Limb (tissue), 2 donors: Measurements from ENCODE around the gene GNG7.
"Not testable (repeated sequence)": the region's sequence is repeated elsewhere in the genome, so short reads cannot be mapped to it uniquely, and the experiment has no call there.

Source experiments
- DNase-seq, 2 donors: peaks; one replicate each; pipeline ENCODE4 v3.0.0-alpha.2; 2016; ENCODE audit errors: extremely low spot score in 2 of 2

Gene GNG7

DNA sequence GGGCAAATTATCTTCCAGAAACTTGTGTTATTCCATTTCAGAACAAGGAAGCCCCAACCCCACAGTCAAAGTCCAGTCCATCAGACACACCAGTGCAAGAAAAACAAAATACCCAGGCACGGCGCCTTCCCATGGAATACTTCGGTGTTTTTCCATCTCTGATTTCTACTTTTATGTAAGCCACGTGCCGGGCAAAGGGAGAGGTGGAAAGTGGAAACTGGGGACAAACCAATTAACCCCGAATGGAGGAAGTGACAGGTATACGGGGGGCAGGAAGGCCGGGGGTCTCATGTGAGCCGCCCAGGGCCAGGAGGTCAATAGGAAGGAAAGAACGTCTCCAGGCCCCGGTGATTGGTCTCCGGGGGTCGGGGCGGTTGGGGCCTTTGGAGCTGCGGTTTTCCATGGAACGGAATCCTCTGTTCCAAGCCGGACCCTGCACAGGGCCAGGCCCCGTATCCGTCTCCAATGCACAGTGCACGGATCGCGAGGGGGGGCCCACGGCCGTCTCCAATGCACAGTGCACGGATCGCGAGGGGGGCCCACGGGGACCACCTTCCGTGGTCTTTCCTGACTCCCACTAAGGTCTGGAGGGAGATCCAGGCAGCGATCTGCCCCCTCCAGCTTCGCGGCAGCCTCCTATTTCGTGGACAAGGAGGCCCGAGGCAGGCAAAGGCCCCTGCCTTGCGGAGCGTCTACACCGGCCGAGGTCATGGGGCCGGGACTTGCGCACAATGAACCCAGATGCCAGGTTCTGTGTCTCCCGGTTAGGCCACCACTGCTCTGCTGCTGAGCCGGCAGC lies 146.9 kb downstream of the GNG7 start:
- no peak for DNase-seq

GRCh38 chr19:2554856-2555255 lies 147.6 kb downstream of the GNG7 start:
- DNase-seq = no peak

DNA sequence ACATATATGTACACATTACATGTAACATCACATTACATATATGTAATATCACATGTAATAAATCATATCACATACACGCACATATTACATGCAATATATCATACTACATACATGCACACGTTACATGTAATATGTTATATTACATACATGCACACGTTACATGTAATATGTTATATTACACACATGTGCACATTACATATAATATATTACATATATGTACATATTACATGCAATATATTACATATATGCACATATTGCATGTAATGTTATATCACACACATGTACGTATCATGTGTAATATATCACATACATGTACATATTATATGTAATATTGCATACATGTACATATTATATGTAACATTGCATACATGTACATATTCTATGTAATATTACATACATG lies 149.0 kb downstream of the GNG7 start:
- DNase-seq = no peak

DNA sequence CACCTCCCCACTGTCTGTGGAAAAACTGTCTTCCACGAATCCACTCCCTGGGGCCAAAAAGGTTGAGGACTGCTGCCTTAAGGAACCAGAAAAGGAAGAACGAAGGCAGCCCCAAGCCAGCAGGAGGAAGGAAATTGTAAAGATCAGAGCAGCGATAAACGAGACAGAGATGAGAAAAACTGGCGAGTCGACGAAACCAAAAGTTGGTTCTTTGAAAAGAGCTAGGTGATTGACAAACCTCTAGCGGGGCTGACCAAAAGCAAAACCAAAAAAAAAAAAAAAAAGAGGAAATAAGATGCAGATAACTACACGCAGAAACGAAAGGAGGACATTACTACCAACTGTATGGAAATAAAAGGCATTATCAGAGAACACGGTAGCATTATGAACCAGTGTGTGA lies 149.6 kb downstream of the GNG7 start:
- DNase-seq = no peak

DNA sequence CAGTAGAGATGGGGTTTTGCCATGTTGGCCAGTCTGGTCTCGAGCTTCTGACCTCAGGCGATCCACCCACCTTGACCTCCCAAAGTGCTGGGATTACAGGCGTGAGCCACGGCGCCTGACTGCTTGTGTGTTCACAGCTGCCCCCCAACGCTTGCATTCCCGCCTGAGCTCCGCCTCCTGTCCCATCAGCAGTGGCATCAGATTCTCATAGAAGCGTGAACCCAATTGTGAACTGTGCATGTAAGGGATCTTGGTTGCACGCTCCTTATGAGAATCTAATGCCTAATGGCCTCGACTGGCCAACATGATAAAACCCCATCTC lies 150.7 kb downstream of the GNG7 start:
- no peak for DNase-seq

DNA sequence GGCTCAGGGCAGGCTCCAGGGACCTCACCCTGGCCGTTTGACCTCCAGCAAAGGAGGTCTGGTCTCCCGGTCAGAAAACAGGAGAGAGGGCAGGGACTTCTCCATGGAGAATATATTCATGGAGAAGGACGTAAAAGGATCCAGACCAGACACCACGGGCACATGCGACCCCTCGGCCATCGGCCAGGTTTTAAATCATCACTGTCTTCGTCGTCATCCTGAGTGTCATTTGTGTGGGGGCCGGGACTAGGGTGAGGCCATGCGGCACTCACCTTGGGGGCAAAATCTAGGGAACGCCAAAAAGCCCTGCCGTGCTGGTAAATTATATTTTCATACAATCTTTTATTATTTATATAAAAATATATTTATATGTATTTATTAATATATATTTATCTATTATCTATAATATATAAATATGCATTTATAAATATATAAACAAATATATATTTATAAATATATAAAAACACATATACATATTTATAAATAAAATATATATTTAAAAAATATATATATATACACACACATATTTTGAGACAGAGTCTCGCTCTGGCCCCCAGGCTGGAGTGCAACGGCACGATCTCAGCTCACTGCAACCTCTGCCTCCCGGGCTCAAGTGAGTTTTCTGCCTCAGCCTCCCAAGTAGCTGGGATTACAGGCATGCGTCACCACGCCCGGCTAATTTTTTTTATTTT lies 151.2 kb downstream of the GNG7 start:
- DNase-seq = no peak

DNA sequence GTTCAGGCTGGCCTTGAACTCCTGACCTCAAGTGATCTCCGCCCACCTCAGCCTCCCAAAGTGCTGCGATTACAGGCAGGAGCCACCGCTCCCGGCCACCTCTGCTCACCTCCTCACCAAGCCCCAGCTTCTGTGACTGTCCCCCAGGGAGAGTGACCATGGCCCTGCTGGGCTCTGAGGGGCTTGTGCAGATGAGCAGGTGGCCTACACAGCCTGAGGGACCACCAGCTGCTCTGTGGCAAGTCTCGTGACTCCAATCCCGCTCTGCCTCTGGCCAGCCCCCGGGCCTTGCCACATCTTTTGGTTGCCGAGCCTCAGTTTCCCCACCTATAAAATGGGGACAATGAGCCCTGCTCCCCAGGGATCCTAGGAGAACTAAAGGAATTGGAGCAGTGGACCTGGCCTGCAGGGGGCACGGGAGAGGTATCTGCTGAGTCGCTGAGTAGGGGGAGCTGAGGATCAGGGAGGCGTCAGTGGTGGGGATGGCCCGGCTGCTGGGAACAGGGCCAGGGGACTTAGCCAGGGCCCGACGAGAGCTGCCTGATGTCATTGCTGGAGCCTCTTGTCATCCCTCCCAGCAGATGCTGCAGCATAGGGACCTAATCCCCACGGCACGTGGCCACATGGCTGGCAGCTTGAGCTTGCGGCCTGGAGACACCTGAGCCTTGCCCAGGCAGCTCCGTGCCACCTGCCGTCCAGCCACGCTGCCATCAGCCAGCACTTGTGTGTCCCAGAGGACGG lies 151.9 kb downstream of the GNG7 start:
- DNase-seq = peak; percentile 48 to 69

DNA sequence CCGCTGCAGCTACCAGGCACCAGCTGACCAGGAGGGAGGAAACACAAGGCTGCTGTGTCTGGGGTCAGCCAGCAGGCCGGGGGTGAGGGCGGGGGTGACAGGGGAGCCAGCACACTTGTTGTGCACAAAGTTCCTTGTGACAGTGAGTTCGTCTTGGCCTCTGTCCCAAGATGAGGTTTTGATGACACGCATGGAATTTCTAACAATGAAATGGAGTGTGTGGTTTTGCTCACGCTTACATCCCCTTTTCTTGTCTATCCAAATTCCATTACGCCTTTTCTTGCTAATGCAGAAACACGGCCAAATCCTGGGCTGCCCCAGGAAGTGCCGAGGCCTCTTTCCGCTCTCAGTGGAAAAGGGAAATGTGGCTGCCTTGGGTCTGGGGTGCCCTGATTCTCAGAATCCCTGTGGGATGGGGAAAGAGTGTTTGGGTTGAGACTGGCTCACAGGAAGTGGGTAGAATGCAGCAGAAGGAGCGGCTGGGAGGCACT lies 152.7 kb downstream of the GNG7 start:
- DNase-seq = peak in 1 of 2 donors; percentile 52

GRCh38 chr19:2548966-2549365 lies 153.5 kb downstream of the GNG7 start:
- no peak for DNase-seq

DNA sequence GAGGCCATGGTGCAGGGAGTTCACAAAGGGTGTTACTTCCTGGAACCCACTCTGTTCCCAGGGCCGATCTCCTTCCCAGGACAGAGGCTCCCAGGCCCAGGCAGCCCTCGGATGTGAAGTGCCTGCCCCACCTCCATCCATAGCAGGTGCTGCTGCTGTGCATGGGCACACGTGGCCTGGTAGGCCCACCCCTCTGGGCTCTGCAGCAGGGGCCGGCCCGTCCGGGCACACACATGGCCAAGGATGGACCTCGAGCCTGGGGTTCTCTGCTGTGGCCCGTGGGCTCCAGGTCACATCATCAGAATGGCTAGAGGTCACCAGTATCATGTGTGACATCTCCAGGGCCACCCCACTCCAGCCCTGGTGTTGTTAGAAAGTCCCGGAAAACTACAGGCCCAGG lies 154.8 kb downstream of the GNG7 start:
- DNase-seq = no peak

DNA sequence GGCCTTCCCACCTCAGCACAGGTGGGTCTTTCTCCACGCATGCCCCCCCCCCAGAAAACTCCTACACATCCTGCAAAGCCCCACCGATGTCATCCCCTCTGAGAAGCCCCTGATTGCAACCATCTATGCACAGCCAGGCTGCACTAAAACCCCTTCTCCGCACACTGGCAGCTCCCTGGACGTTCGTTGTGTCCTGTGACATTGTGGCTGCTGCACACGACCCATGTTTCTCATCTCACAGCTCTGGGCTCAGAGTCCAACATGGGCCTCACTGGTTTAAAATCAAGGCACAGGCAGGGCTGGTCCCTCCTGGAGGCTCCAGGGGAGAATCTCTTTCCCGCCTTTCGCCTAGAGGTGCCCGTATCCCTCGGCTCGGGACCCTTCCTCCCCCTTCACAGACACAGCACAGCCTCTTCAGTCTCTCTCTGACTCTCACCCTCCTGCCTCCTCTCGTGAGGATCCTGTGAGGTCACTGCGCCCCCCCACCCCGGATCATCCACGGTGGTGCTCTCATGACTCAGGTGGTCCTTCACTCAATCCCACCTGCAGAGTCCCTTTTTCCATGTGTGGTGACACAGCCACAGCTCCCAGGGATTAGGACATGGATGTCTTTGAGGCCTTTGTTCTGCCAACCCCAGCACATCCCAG lies 155.3 kb downstream of the GNG7 start:
- DNase-seq = no peak

- peak; percentile 18 to 72 for DNase-seq
Measured at GRCh38 chr19:2546128-2547032, 156.1 kb downstream of the GNG7 start.

DNA sequence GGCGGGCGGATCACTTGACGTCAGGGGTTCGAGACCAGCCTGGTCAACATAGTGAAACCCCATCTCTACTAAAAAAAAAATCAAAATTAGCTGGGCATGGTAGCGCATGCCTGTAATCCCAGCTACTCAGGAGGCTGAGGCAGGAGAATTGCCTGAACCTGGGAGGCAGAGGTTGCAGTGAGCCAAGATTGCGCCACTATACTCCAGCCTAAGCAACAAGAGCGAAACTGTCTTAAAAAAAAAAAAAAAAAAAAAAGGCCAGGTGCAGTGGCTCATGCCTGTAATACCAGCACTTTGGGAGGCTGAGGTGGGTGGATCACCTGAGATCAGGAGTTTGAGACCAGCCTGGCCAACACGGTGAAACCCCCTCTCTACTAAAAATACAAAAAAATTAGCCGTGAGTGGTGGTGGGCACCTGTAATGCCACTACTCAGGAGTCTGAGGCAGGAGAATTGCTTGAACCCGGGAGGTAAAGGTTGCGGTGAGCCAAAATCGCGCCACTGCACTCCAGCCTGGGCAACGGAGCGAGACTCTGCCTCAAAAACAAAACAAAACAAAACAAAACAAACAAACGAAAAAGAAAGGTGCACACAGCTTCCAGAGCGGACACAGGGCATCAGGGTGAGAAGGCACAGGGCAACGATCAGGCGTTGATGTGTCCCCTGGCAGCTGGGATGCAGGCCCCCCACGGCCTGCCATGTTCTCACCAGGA lies 156.9 kb downstream of the GNG7 start:
- DNase-seq = not testable (repeated sequence)

DNA sequence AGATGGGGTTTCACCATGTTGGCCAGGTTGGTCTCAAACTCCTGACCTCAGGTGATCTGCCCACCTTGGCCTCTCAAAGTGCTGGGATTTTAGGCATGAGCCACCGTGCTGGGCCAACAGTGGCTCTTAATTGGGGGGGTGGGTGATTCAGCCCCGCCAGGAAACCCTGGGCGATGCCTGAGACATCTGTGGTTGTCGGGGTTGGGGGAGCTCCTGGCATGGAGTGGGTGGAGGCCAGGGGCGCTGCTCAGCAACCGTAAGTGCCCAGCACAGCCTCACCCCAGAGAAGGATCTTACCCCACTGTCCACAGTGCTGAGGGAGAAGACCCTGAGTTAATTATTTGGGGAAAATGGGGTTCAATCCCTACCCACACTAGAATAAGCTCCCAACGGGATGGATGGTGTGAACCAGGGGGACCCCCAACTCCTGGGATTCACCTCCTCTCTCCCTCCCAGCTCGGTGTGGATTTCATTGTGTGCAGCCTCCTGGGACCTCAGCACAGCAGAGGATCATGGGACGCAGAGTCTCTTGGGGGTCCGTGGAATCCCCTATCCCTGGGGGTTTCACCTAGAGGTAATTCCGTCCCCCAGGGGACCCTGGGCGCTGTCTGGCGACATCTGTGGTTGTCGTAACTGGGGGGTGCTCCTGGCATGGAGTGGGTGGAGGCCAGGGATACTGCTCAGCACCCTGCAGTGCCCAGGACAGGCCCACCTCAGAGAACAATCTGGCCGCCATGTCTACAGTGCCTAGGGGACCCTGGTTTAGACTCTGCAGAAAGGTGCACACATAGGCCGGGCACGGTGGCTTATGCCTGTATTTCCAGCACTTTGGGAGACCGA lies 157.7 kb downstream of the GNG7 start:
- DNase-seq = no peak

DNA sequence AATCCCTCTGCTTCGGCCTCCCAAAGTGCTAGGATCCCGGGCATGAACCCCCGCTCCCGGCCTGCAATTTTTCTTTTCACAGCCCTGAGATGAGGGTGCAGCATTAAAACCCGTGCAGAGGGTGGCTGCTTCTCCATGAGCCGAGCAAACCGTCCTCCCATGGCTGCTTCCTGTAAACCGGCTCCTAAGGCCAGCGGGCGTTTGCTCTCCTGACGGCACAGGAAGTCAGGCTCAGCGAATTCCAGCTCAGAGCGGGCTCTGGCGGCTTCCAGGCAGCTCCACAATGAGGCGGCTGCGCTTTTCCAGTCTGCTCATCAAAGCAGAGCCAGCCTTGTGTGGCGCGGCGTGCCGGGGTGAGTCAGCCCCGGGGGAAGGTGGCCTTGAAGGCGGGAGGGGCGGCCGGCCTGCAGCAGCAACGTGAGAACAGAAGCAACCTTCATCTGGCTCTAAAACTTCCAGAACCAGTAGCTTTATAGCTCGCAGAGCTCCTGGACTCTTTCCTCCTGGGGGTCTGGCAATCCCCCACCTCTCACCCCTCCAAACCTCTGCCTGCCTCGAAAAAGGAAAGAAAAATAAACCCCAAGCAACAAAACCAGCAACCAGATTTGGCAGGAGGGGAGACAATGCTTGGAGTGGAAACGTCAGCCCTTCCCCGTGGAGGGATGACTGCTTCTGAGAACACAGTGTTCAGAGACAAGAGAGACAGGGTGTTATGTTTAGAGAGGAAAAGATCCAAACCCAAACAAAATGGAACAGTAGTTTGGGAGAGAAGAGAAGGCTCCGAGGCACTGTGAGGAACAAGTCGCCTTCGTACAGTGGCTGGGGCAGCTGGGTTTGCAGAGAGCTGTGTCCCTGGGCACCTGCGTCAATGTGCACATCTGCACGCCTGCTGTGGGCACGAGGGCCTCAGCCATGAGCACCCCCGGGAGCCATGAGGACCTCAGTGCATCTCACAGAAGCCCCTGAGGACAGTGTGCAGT lies 158.7 kb downstream of the GNG7 start:
- peak; percentile 87 for DNase-seq

DNA sequence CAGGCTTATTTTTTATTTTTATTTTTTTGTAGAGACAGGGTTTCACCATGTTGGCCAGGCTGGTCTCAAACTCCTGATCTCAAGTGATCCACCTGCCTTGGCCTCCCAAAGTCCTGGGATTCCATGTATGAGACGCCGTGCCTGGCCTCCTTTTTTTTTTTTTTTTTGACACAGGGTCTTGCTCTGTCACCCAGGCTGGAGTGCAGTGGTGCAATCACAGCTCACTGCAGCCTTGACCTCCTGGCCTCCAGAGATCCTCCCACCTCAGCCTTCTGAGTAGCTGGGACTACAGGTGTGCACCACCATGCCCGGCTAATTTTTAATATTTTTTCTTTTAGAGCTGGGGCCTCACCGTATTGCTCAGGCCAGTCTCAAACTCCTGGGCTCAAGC lies 159.4 kb downstream of the GNG7 start:
- DNase-seq = not testable (repeated sequence)

DNA sequence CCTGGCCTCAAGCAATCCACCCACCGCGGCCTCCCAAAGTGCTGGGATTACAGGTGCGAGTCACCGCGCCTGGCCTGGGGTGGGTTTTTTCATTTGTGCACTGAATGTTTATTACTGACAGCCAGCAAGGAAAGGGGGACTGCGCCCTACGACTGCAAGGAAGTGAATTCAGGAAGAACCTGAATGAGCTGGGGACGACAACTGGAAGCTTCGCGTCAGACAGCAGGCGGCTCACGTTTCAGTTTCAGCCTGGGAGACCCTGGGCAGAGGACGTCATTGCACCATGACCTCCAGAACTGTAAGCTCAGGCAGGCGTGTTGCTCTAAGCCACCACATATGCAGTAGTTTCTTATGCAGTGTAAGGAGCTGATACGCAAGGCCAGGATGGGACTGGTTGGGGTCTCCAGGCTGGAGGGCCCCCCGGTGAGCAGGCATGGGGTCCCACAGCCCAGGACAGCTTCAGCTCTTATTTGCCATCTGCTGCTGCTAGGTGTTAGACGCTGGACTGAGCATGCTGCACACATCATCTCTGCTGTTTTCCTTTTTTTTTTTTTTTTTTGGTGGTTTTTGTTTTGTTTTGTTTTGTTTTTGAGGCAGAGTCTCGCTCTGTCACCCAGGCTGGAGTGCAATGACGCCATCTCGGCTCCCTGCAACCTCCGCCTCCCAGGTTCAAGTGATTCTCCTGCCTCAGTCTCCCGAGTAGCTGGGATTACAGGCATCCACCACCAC lies 160.0 kb downstream of the GNG7 start:
- peak in 1 of 2 donors; percentile 26 for DNase-seq
